CD8-positive, alpha-beta memory T cell (primary cell): ENCODE measurements around the gene PLXNA2. TPM values are rescaled to one million over a fixed set of nuclear protein-coding genes. Genes with fewer than 3 reads are reported as not detected.

ENCODE experiments used
- CTCF ChIA-PET: fragments of 350-600 bp; sonication (Branson Sonifier 250); formaldehyde crosslinking; loops from one replicate; lab custom pipeline; 2021; ENCODE audit warnings: antibody characterized with exemption; lab: Charles Lee
- POLR2A ChIA-PET: fragments of 350-600 bp; sonication (Branson Sonifier 250); formaldehyde crosslinking; loops from one replicate; lab custom pipeline; 2021; ENCODE audit warnings: antibody characterized with exemption; lab: Charles Lee
- DNase-seq, 5 donors: peaks; one replicate each; pipeline versions ENCODE4 v3.0.0 to v3.0.0-alpha.2; 2020 to 2022; ENCODE audit warnings: mixed read lengths in 1 of 5
- H3K27ac ChIP-seq: one replicate; pipeline ENCODE4 v1.7.0; 2013; ENCODE audit warnings: low read depth, mild to moderate bottlenecking, low read length, moderate library complexity
- H3K27me3 ChIP-seq: 2 replicates; pipeline ENCODE4 v1.7.0; 2013; ENCODE audit warnings: low read length, mild to moderate bottlenecking; ENCODE audit not compliant: insufficient read depth, poor library complexity, severe bottlenecking
- H3K36me3 ChIP-seq: 2 replicates; pipeline ENCODE4 v1.7.0; 2013; ENCODE audit warnings: mild to moderate bottlenecking, low read length, moderate library complexity; ENCODE audit not compliant: insufficient read depth
- H3K4me1 ChIP-seq: 2 replicates; pipeline ENCODE4 v1.7.0; 2013; ENCODE audit warnings: mild to moderate bottlenecking, low read length, moderate library complexity; ENCODE audit not compliant: insufficient read depth
- H3K4me3 ChIP-seq: 2 replicates; pipeline ENCODE4 v1.7.0; 2013; ENCODE audit warnings: mild to moderate bottlenecking, low read length
- H3K9me3 ChIP-seq: 2 replicates; pipeline ENCODE4 v1.7.0; 2013; ENCODE audit warnings: mild to moderate bottlenecking, low read length
- H3K27ac Mint-ChIP-seq, 8 donors: one replicate each; pipeline ENCODE4 v1.8.0; 2020 to 2021; ENCODE audit warnings: mixed read lengths in 8 of 8, mild to moderate bottlenecking in 6 of 8, inconsistent platforms in 3 of 8, moderate library complexity in 3 of 8
- H3K27me3 Mint-ChIP-seq, 2 donors: one replicate each; pipeline ENCODE4 v1.8.0; 2020 to 2021; ENCODE audit warnings: mixed read lengths in 2 of 2, mild to moderate bottlenecking in 1 of 2, moderate library complexity in 1 of 2
- H3K36me3 Mint-ChIP-seq, 3 donors: one replicate each; pipeline ENCODE4 v1.8.0; 2020 to 2021; ENCODE audit warnings: mixed read lengths in 3 of 3, inconsistent platforms in 1 of 3, mild to moderate bottlenecking in 1 of 3
- H3K4me1 Mint-ChIP-seq, 3 donors: one replicate each; pipeline ENCODE4 v1.8.0; 2020 to 2021; ENCODE audit warnings: mixed read lengths in 3 of 3, inconsistent platforms in 1 of 3, mild to moderate bottlenecking in 1 of 3
- H3K4me3 Mint-ChIP-seq, 7 donors: one replicate each; pipeline ENCODE4 v1.8.0; 2020 to 2021; ENCODE audit warnings: mixed read lengths in 7 of 7, mild to moderate bottlenecking in 6 of 7, moderate library complexity in 4 of 7, inconsistent platforms in 2 of 7
- H3K9me3 Mint-ChIP-seq, 5 donors: one replicate each; pipeline ENCODE4 v1.8.0; 2020 to 2022; ENCODE audit warnings: mixed read lengths in 5 of 5, mild to moderate bottlenecking in 3 of 5, moderate library complexity in 2 of 5, inconsistent platforms in 1 of 5
- polyA plus RNA-seq: library from polyadenylated mRNA; unstranded; fragments of 300-500 nt; fragmentation: Illumina TruSeq; gene quantifications from one replicate; pipeline ENCODE4 v1.2.3, GENCODE V29; 2021
- total RNA-seq, 2 experiments: library from RNA; stranded (reverse); gene quantifications; one replicate each; pipeline ENCODE4 v1.2.3, GENCODE V29; 2021

The PLXNA2 gene
- total and polyA plus RNA-seq, 3 experiments from 2014 or later, result 0.75 to 1.1 (median 1.0) TPM

DNA sequence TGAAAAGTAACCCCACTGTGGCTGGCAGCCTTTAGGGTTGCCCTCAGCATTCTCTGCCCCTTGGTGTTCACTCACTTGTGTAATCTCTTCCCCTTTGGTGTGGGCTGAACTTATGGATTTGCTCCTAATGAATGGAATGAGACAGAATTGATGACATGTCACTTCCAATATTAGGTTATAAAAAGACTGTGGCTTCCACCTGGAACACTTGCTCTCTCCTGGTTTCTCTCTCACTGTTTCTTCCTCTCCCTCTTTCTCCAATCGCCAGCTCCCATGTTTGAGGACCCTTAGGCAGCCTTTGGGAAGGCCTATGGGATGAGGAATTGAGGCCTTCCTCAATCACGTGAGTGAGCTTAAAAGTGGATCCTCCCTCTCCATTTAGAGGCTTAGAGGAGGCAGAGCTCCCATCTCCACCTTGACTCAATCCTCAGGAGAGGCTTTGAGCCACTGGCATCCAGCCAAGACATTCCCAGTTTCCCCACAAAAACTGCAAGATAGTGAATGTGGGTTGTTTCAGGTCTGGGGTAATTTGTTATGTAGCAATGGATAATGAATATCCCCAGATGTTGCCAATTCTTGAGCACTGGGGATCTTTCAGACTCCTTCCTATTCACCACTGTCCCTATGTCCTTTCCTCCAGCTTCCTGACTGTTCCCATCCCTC lies 237.8 kb downstream of the PLXNA2 start:
- Histone ChIP-seq H3K4me1 (no peaks in the 10 kb centered on the region), H3K36me3 (no peaks in the 10 kb centered on the region), H3K9me3 (no peaks in the 10 kb centered on the region), H3K27ac (no peak overlapping the region), H3K27me3 (no peaks in the 10 kb centered on the region), H3K4me3 (no peak overlapping the region)
- DNase-seq, result no peak
- H3K27ac Mint-ChIP-seq, result peak overlapping the region in 1 of 8 donors; percentile 17
- POLR2A ChIA-PET, result no interaction called here
- H3K27me3 Mint-ChIP-seq, result peaks cover 3 to 7% of the 10 kb centered on the region in 2 donors
- H3K4me1 Mint-ChIP-seq, result no peaks in the 10 kb centered on the region
- H3K4me3 Mint-ChIP-seq, result no peak overlapping the region
- H3K9me3 Mint-ChIP-seq, result no peaks in the 10 kb centered on the region
- CTCF ChIA-PET, result no interaction called here
- no peaks in the 10 kb centered on the region for H3K36me3 Mint-ChIP-seq

GRCh38 chr1:208004851-208005250 lies 239.3 kb downstream of the PLXNA2 start:
- no peak for DNase-seq
- Histone ChIP-seq H3K4me3 (no peak overlapping the region), H3K36me3 (no peaks in the 10 kb centered on the region), H3K9me3 (no peaks in the 10 kb centered on the region), H3K27me3 (no peaks in the 10 kb centered on the region), H3K27ac (no peak overlapping the region), H3K4me1 (no peaks in the 10 kb centered on the region)
- Mint-ChIP-seq H3K9me3 (no peaks in the 10 kb centered on the region), H3K27ac (no peak overlapping the region), H3K27me3 (peaks cover 3 to 7% of the 10 kb centered on the region in 2 donors), H3K36me3 (no peaks in the 10 kb centered on the region), H3K4me1 (no peaks in the 10 kb centered on the region), H3K4me3 (no peak overlapping the region)
- CTCF ChIA-PET, result interaction anchor here (1.1 kb wide), 1 partner anchor 120 kb away, joined by 3 read pairs; no protein-coding TSS in a partner anchor
- POLR2A ChIA-PET, result no interaction called here

DNA sequence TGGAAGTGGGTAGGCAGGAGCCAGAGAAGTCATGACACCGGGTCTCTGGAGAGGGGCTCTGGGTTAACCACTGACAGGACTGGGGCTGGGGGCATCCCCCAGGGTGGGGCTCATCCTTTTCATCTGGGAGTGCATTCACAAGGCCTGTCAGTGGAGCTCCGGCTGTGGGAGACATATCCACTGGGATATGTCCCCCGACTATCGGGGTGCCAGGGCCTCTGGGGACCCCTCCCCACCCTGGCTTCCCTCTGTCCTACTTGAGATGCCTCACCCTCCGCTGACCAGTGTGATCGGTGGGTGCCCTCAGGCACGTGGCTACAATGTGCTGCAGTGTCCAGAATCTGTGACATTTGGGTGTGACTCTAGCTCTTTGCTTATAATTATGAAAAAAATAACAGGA lies 240.9 kb downstream of the PLXNA2 start:
- H3K4me1 Mint-ChIP-seq, result no peaks in the 10 kb centered on the region
- CTCF ChIA-PET, result interaction anchor here (1.6 kb wide), 1 partner anchor 242 kb away, joined by 3 read pairs; the partner anchor contains the start of gene PLXNA2

DNA sequence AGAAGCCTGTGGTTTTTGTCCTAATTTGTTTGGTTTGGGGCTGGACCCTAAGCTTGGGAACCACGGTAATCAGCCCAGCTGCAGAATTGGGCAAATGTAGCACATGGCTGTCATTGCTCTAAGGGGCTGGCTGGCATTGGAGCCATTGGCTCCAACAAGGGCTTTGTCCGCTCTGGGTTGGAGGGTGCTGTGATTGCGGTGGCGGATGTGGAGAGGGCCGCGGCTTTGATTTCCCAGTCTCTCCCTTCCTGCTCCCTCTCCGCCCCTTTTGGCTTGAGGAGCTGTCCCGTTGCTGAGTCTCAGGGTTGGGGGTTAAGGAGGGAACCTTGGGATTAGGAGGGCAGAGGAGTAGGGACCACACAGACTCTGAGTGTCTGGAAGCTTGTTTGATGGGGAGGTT lies 241.5 kb downstream of the PLXNA2 start:
- POLR2A ChIA-PET, result no interaction called here
- H3K9me3 Mint-ChIP-seq, result no peaks in the 10 kb centered on the region

More for the DNA sequence above, 240.9 kb downstream of the PLXNA2 start:
- H3K27me3 ChIP-seq, result no peaks in the 10 kb centered on the region
- H3K36me3 Mint-ChIP-seq, result no peaks in the 10 kb centered on the region
- no peaks in the 10 kb centered on the region for H3K36me3 ChIP-seq
- H3K27ac ChIP-seq, result no peak overlapping the region
- H3K4me3 Mint-ChIP-seq, result no peak overlapping the region
- no peaks in the 10 kb centered on the region for H3K9me3 ChIP-seq
- H3K4me3 ChIP-seq, result no peak overlapping the region
- no peak for DNase-seq
- no peaks in the 10 kb centered on the region for H3K4me1 ChIP-seq
- no peak overlapping the region for H3K27ac Mint-ChIP-seq
- peaks cover 3 to 7% of the 10 kb centered on the region in 2 donors for H3K27me3 Mint-ChIP-seq
- POLR2A ChIA-PET, result no interaction called here
- H3K9me3 Mint-ChIP-seq, result no peaks in the 10 kb centered on the region

GRCh38 chr1:208002078-208002477 lies 242.1 kb downstream of the PLXNA2 start:
- CTCF ChIA-PET, result no interaction called here
- DNase-seq, result no peak
- Histone ChIP-seq H3K27me3 (no peaks in the 10 kb centered on the region), H3K4me3 (no peak overlapping the region), H3K9me3 (no peaks in the 10 kb centered on the region), H3K27ac (no peak overlapping the region), H3K36me3 (no peaks in the 10 kb centered on the region), H3K4me1 (no peaks in the 10 kb centered on the region)
- Mint-ChIP-seq H3K36me3 (no peaks in the 10 kb centered on the region), H3K27ac (peak overlapping the region in 1 of 8 donors; percentile 73), H3K4me3 (no peak overlapping the region), H3K4me1 (no peaks in the 10 kb centered on the region), H3K27me3 (peaks cover 3 to 7% of the 10 kb centered on the region in 2 donors), H3K9me3 (no peaks in the 10 kb centered on the region)
- POLR2A ChIA-PET, result no interaction called here

More for the DNA sequence above, 241.5 kb downstream of the PLXNA2 start:
- no peaks in the 10 kb centered on the region for H3K36me3 ChIP-seq
- H3K27me3 ChIP-seq, result no peaks in the 10 kb centered on the region
- no peak overlapping the region for H3K27ac ChIP-seq
- Mint-ChIP-seq H3K27me3 (peaks cover 3 to 7% of the 10 kb centered on the region in 2 donors), H3K36me3 (no peaks in the 10 kb centered on the region), H3K4me3 (no peak overlapping the region), H3K4me1 (no peaks in the 10 kb centered on the region), H3K27ac (no peak overlapping the region)
- DNase-seq, result no peak
- CTCF ChIA-PET, result interaction anchor here (1.6 kb wide), 1 partner anchor 242 kb away, joined by 3 read pairs; the partner anchor contains the start of gene PLXNA2
- no peaks in the 10 kb centered on the region for H3K9me3 ChIP-seq
- no peak overlapping the region for H3K4me3 ChIP-seq
- H3K4me1 ChIP-seq, result no peaks in the 10 kb centered on the region

DNA sequence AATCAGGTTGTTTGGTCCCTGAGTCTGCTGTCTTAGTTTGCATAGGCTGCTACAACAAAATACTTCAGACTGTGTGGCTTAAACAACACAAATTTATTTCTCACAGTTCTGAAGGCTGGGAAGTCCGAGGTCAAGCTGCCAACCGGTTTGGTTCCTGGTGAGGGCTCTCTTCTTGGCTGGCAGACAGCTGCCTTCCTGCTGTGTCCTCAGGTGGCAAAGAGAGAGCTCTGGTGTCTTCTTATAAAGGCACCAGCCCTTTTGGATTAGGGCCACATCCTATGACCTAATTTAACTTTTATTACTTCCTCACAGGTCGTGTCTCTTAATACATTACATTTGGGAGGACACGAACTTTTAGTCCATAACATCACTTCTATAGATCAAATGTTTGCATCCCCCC lies 243.7 kb downstream of the PLXNA2 start:
- H3K27me3 ChIP-seq, result no peaks in the 10 kb centered on the region
- H3K9me3 ChIP-seq, result no peaks in the 10 kb centered on the region
- Mint-ChIP-seq H3K36me3 (no peaks in the 10 kb centered on the region), H3K27ac (no peak overlapping the region), H3K4me3 (no peak overlapping the region), H3K4me1 (no peaks in the 10 kb centered on the region), H3K27me3 (peaks cover 3 to 7% of the 10 kb centered on the region in 2 donors), H3K9me3 (no peaks in the 10 kb centered on the region)
- H3K4me1 ChIP-seq, result no peaks in the 10 kb centered on the region
- no peaks in the 10 kb centered on the region for H3K36me3 ChIP-seq
- CTCF ChIA-PET, result interaction anchor here (1.7 kb wide), 1 partner anchor 19 kb away, joined by 3 read pairs; no protein-coding TSS in a partner anchor
- H3K27ac ChIP-seq, result no peak overlapping the region
- no peak overlapping the region for H3K4me3 ChIP-seq
- POLR2A ChIA-PET, result no interaction called here
- DNase-seq, result no peak

DNA sequence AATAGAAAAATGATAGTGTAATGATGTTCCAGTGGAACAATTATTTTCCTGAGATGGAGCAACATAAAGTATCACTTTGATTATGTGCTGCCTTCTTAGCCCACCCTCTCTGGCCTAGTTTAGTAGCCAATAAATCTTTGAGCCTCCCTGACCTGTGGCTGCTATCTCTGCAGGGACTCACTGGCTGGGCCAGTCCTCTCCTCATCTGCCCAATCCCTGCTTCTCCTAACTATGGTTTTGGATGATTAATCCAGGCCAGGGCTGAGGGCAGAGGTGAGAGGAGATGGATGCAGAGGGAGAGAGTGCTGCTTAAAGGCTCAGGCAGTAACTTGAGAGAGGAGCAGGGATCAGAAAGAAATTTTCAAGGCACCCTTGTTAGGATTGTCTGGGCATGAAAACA lies 244.2 kb downstream of the PLXNA2 start:
- no peak for DNase-seq
- CTCF ChIA-PET, result interaction anchor here (1.6 to 2.7 kb wide), 3 partner anchors 9 to 22 kb away, joined by 3 to 12 read pairs (median 4); no protein-coding TSS in a partner anchor

GRCh38 chr1:207999274-207999915 lies 244.8 kb downstream of the PLXNA2 start:
- peak overlapping the region in 1 of 8 donors; percentile 71 for H3K27ac Mint-ChIP-seq
- no peaks in the 10 kb centered on the region for H3K36me3 Mint-ChIP-seq
- Histone ChIP-seq H3K9me3 (no peaks in the 10 kb centered on the region), H3K36me3 (no peaks in the 10 kb centered on the region), H3K27me3 (no peaks in the 10 kb centered on the region), H3K4me1 (no peaks in the 10 kb centered on the region), H3K27ac (no peak overlapping the region), H3K4me3 (no peak overlapping the region)
- CTCF ChIA-PET, result interaction anchor here (1.6 to 2.7 kb wide), 3 partner anchors 10 to 22 kb away, joined by 3 to 12 read pairs (median 4); no protein-coding TSS in a partner anchor
- H3K9me3 Mint-ChIP-seq, result no peaks in the 10 kb centered on the region
- H3K4me3 Mint-ChIP-seq, result no peak overlapping the region
- no peak for DNase-seq
- H3K4me1 Mint-ChIP-seq, result no peaks in the 10 kb centered on the region
- peaks cover 7 to 9% of the 10 kb centered on the region in 2 donors for H3K27me3 Mint-ChIP-seq
- POLR2A ChIA-PET, result no interaction called here

More for the DNA sequence above, 244.2 kb downstream of the PLXNA2 start:
- POLR2A ChIA-PET, result no interaction called here
- Histone ChIP-seq H3K27me3 (no peaks in the 10 kb centered on the region), H3K4me1 (no peaks in the 10 kb centered on the region), H3K27ac (no peak overlapping the region), H3K4me3 (no peak overlapping the region), H3K36me3 (no peaks in the 10 kb centered on the region), H3K9me3 (no peaks in the 10 kb centered on the region)
- no peaks in the 10 kb centered on the region for H3K4me1 Mint-ChIP-seq
- H3K9me3 Mint-ChIP-seq, result no peaks in the 10 kb centered on the region
- H3K27ac Mint-ChIP-seq, result peak overlapping the region in 1 of 8 donors; percentile 36
- peaks cover 7% of the 10 kb centered on the region in 2 donors for H3K27me3 Mint-ChIP-seq
- H3K4me3 Mint-ChIP-seq, result no peak overlapping the region
- H3K36me3 Mint-ChIP-seq, result no peaks in the 10 kb centered on the region
